ENCODE results near the gene CPXM2.

The CPXM2 gene

GRCh38 chr10:123843835-123844234, 47.8 kb downstream of the CPXM2 start:
- DNase-seq, result no peak

GRCh38 chr10:123842692-123843385, 48.8 kb downstream of the CPXM2 start:
- DNase-seq, result no peak

- DNase-seq, result no peak
Measured at GRCh38 chr10:123841560-123841959, 50.0 kb downstream of the CPXM2 start.

- DNase-seq, result no peak
Measured at GRCh38 chr10:123841115-123841514, 50.5 kb downstream of the CPXM2 start.

GRCh38 chr10:123840714-123841113, 50.9 kb downstream of the CPXM2 start:
- DNase-seq, result no peak

- no peak for DNase-seq
Measured at GRCh38 chr10:123838596-123839310, 52.9 kb downstream of the CPXM2 start.

- no peak for DNase-seq
Measured at GRCh38 chr10:123837756-123838155, 53.9 kb downstream of the CPXM2 start.

- DNase-seq, result no peak
Measured at GRCh38 chr10:123836418-123837145, 55.0 kb downstream of the CPXM2 start.

GRCh38 chr10:123835575-123835974, 56.0 kb downstream of the CPXM2 start:
- DNase-seq, result no peak

GRCh38 chr10:123833170-123833850, 58.3 kb downstream of the CPXM2 start:
- no peak for DNase-seq

GRCh38 chr10:123831259-123831658, 60.3 kb downstream of the CPXM2 start:
- no peak for DNase-seq

GRCh38 chr10:123821136-123821535, 70.5 kb downstream of the CPXM2 start:
- no peak for DNase-seq

- no peak for DNase-seq
Measured at GRCh38 chr10:123809632-123810031, 82.0 kb downstream of the CPXM2 start.

- DNase-seq, result no peak
Measured at GRCh38 chr10:123808906-123809305, 82.7 kb downstream of the CPXM2 start.

- DNase-seq, result no peak
Measured at GRCh38 chr10:123808286-123808685, 83.3 kb downstream of the CPXM2 start.

- no peak for DNase-seq
Measured at GRCh38 chr10:123807444-123808035, 84.1 kb downstream of the CPXM2 start.

- DNase-seq, result no peak
Measured at GRCh38 chr10:123804716-123805115, 86.9 kb downstream of the CPXM2 start.

GRCh38 chr10:123800821-123801220, 90.8 kb downstream of the CPXM2 start:
- DNase-seq, result no peak

GRCh38 chr10:123800289-123800688, 91.3 kb downstream of the CPXM2 start:
- DNase-seq, result no peak

GRCh38 chr10:123798856-123799255, 92.8 kb downstream of the CPXM2 start:
- DNase-seq, result no peak

- no peak for DNase-seq
Measured at GRCh38 chr10:123797813-123798212, 93.8 kb downstream of the CPXM2 start.

- no peak for DNase-seq
Measured at GRCh38 chr10:123796736-123797135, 94.9 kb downstream of the CPXM2 start.

All from RPMI8226 (cell line).